GM19238 (cell line): ENCODE results near the gene PRIM2.
"Not testable (repeated sequence)": the region's sequence is repeated elsewhere in the genome, so short reads cannot be mapped to it uniquely, and the experiment has no call there.

ENCODE experiments used
- DNase-seq: peaks from one replicate; pipeline ENCODE4 v3.0.0; 2011; ENCODE audit warnings: low spot score; ENCODE audit not compliant: insufficient read length

Gene PRIM2

GRCh38 chr6:57317060-57317943 lies at the start of gene PRIM2:
PRIM2 (plus strand) TSS chr6:57317630; CDS start chr6:57318446, 816 bp downstream.
- peak; percentile 80 for DNase-seq

- DNase-seq = no peak
These were observed 49.2 kb upstream of the PRIM2 start for GRCh38 chr6:57268294-57268640.

GRCh38 chr6:57274113-57274824 lies 43.2 kb upstream of the PRIM2 start:
- not testable (repeated sequence) for DNase-seq

GRCh38 chr6:57275384-57275783 lies 42.0 kb upstream of the PRIM2 start:
- DNase-seq = no peak

GRCh38 chr6:57276946-57277345 lies 40.5 kb upstream of the PRIM2 start:
- DNase-seq = no peak

- no peak for DNase-seq
These were observed 38.9 kb upstream of the PRIM2 start for GRCh38 chr6:57278570-57278969.

- DNase-seq = no peak
These were observed 38.4 kb upstream of the PRIM2 start for GRCh38 chr6:57279013-57279412.

- DNase-seq = no peak
These were observed 34.3 kb upstream of the PRIM2 start for GRCh38 chr6:57283106-57283505.

- DNase-seq = no peak
These were observed 33.4 kb upstream of the PRIM2 start for GRCh38 chr6:57283911-57284455.

GRCh38 chr6:57288136-57288535 lies 29.3 kb upstream of the PRIM2 start:
- not testable (repeated sequence) for DNase-seq

GRCh38 chr6:57293472-57293871 lies 24.0 kb upstream of the PRIM2 start:
- DNase-seq = not testable (repeated sequence)

GRCh38 chr6:57294862-57295445 lies 22.5 kb upstream of the PRIM2 start:
- DNase-seq = no peak

- no peak for DNase-seq
These were observed 19.9 kb upstream of the PRIM2 start for GRCh38 chr6:57297505-57297904.

GRCh38 chr6:57298741-57299140 lies 18.7 kb upstream of the PRIM2 start:
- no peak for DNase-seq

- DNase-seq = no peak
These were observed 15.7 kb upstream of the PRIM2 start for GRCh38 chr6:57301757-57302156.

- DNase-seq = no peak
These were observed 15.0 kb upstream of the PRIM2 start for GRCh38 chr6:57302477-57302876.

GRCh38 chr6:57303931-57304681 lies 13.3 kb upstream of the PRIM2 start:
- DNase-seq = no peak

GRCh38 chr6:57305107-57305506 lies 12.3 kb upstream of the PRIM2 start:
- DNase-seq = no peak

GRCh38 chr6:57305761-57306160 lies 11.7 kb upstream of the PRIM2 start:
- DNase-seq = no peak

- DNase-seq = no peak
These were observed 11.2 kb upstream of the PRIM2 start for GRCh38 chr6:57306273-57306672.

GRCh38 chr6:57307850-57308249 lies 9.6 kb upstream of the PRIM2 start:
- DNase-seq = no peak
